GM21515 (cell line): ENCODE measurements around the gene PCDHGB3.
A peak's percentile ranks its signal among the peaks of the same experiment; 100 is the strongest.
"Not testable (repeated sequence)": the region's sequence is repeated elsewhere in the genome, so short reads cannot be mapped to it uniquely, and the experiment has no call there.

ENCODE experiments used
- ATAC-seq: cut with Tn5 transposase; IDR thresholded peaks from one replicate; pipeline ENCODE4 v1.9.1; 2021; ENCODE audit not compliant: unreplicated experiment

Gene PCDHGB3

DNA sequence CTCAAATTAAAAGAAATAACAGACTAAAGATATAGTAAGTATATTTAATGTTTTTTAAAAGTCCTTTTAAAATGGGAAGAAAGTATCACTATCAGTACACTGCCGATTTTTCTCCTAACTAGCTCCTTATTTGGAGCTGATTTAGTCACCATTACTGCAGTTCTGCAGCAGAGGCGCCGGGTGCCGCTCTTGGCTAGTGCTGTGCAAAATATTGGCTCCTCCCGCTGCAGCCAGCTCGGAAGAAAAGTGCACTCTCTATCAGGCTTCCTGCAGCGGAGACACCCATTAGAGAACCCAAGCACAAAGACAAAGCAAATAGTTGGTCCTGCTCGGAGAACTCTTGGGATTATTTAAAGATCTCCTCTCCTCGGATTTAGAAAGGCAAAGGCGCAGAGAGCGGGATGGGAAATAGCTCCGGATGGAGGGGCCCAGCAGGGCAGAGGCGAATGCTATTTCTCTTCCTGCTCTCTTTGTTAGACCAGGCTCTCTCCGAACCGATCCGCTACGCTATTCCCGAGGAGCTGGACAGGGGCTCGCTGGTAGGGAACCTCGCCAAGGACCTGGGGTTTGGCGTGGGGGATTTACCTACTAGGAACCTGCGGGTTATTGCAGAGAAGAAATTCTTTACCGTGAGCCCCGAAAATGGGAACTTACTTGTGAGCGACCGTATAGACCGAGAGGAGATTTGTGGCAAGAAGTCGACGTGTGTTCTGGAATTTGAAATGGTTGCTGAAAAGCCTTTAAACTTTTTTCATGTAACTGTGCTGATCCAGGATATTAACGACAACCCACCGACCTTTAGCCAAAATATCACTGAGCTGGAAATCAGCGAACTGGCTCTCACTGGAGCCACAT is at the start of gene PCDHGB3:
TSS of gene PCDHGB3 (plus strand) at position 249 of the 855 bp plus-strand sequence. CDS start at position 402, 153 bp downstream.
- ATAC-seq = peak; percentile 96

DNA sequence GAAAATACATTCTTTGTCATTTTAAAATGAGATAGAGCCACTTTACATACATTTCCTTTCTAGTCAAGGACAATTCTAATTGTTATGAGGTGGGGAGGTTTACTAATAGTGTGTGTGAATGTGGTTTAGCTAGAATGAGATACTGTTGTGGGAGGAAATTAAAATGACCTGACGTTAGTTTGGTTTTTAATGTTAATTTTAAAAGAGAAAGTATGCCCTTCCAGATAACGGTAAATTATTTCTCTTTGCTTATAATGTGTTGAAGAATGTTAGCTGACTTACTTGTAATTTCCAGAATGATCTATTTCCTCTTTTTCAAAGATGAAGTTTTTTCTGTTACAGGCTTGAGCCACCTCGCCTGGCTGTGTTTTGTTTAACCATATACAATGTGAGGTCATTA is 47.8 kb upstream of the PCDHGB3 start:
- ATAC-seq = no peak

DNA sequence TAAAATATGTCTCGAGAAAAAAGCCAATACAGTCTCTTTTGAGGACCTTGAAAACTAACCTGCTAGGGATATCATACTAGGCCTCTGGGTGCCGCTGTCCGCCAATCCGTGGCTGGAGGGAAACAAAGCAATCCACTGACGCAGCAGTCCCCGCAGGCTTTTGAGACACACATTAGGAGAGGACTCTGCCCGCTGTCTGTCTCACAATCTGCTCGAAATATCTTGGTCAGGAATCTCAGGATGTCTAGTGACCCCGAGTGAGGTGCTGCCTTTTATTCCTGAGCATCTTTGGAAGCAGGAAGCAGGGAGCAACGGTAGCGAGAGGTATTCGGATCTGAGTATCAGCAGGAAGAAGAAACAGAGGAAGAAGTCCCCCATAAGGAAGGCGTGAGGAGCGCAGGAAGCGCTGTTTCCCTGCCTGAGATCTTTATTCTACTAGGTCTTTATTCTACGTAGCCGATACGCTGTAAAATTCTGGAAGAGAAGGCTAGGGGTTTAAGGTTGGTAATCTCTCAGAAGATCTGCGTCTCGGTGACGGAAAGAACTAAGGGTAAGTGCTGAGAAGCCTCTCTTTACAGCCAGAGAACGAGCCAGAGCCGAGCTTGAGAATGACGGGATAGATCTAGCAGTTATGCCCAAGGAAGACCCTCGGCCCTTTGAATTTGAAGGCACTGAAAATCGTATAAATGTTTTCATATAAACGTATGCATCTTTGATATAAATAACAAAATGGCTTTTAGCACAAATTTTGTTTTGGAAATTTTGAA is 43.8 kb upstream of the PCDHGB3 start:
- ATAC-seq = peak; percentile 92

DNA sequence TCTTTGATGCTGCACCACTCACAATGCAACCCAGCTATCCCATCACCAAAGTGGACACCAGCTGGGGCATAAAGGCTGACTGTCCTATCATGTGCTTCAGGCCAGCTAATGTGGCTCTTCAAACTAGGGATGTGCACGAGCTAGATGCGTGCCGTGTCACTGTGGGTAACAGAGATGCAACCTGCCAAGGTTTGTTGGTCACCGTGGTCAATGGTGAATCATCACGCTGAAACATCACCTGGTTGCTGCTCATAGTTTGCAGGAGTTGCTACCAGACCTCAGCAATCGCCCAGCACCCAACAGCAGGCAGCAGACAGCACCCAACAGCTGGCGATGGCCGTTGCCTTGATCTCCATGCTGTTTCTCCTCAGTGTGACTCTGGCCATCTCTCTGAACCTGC is 41.8 kb upstream of the PCDHGB3 start:
- ATAC-seq = no peak

DNA sequence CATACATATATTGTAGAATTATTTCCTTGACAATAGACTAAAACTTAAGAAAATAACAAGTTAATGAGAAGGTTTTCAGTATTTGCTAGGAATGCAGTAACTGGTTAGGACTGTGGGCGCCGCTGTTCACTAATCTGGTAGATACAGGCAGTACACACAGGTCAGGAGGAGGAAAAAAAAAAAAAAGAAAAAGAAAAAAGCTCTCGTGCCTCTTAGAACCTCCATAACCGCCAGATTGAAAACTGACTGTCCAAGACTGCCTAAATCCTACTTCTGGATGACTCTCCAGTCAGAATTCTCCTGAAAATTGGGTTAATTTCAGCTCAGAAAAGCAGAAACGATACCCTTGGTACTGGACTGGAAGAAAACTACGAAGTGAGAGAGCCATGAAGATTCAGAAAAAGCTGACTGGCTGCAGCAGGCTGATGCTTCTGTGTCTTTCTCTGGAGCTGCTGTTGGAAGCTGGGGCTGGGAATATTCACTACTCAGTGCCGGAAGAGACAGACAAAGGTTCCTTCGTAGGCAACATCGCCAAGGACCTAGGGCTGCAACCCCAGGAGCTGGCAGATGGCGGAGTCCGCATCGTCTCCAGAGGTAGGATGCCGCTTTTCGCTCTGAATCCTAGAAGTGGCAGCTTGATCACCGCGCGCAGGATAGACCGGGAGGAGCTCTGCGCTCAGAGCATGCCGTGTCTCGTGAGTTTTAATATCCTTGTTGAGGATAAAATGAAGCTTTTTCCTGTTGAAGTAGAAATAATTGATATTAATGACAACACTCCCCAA is 39.6 kb upstream of the PCDHGB3 start, which contains the start of gene PCDHGA1:
TSS of gene PCDHGA1 (plus strand) at position 216 of the 782 bp plus-strand sequence.
- no peak for ATAC-seq

DNA sequence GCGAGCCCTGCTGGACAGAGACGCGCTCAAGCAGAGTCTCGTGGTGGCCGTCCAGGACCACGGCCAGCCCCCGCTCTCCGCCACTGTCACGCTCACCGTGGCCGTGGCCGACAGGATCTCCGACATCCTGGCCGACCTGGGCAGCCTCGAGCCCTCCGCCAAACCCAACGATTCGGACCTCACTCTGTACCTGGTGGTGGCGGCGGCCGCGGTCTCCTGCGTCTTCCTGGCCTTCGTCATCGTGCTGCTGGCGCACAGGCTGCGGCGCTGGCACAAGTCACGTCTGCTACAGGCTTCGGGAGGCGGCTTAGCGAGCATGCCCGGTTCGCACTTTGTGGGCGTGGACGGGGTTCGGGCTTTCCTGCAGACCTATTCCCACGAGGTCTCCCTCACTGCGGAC is 37.5 kb upstream of the PCDHGB3 start:
- ATAC-seq = not testable (repeated sequence)

DNA sequence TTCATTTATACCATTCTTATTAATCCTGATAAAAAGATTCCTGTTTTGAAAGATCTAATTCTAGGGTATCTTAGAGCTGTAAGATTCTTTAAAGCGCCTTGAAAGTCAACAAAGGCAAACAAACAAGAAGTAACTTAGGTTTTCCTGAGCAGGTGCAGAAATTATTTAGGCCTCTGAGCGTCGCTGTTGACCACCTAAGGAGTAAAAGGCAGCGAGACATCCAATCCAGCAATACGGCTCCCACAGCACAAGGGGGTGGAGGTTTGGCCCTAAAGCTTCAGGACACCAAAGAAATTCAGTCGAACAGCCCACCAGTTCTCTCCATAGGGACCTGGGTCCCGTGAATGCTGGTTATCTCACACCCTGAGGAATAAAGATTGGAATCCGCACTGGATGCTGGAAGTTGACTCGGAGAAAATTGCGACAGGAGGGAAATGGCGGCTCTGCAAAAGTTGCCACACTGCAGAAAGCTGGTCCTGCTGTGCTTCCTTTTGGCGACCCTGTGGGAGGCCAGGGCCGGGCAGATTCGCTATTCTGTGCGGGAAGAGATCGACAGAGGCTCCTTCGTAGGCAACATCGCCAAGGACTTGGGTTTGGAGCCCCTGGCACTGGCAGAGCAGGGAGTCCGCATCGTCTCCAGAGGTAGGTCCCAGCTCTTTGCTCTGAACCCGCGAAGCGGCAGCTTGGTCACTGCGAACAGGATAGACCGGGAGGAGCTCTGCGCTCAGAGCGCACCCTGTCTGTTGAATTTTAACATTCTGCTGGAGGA is 31.3 kb upstream of the PCDHGB3 start, which contains the start of gene PCDHGA2:
TSS of gene PCDHGA2 (plus strand) at position 223 of the 769 bp plus-strand sequence.
- no peak for ATAC-seq

DNA sequence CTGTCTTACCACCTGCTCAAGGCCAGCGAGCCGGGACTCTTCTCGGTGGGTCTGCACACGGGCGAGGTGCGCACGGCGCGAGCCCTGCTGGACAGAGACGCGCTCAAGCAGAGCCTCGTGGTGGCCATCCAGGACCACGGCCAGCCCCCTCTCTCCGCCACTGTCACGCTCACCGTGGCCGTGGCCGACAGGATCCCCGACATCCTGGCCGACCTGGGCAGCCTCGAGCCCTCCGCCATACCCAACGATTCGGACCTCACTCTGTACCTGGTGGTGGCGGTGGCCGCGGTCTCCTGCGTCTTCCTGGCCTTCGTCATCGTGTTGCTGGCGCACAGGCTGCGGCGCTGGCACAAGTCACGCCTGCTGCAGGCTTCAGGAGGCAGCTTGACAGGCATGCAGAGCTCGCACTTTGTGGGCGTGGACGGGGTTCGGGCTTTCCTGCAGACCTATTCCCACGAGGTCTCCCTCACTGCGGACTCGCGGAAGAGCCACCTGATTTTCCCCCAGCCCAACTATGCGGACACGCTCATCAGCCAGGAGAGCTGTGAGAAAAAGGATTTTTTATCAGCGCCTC is 29.2 kb upstream of the PCDHGB3 start:
- not testable (repeated sequence) for ATAC-seq

DNA sequence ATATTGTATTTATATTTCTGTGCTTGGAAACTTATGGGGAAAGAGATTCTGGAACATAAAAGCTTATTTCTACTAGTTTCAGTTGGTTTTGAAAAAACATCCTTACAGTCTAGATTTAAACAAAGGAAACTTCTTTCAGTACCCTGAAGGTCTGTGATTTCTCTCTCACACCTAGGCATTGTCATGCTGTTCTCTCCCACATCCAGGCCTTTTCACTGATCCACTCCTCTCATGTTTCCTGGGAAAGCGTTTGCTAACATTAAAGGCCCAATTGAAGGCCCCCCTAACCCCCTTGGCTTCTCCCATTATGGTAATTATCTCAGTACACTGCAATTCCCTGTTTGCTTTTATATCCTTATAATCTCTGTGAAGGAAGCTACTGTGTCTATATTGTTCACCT is 27.3 kb upstream of the PCDHGB3 start:
- ATAC-seq = no peak

DNA sequence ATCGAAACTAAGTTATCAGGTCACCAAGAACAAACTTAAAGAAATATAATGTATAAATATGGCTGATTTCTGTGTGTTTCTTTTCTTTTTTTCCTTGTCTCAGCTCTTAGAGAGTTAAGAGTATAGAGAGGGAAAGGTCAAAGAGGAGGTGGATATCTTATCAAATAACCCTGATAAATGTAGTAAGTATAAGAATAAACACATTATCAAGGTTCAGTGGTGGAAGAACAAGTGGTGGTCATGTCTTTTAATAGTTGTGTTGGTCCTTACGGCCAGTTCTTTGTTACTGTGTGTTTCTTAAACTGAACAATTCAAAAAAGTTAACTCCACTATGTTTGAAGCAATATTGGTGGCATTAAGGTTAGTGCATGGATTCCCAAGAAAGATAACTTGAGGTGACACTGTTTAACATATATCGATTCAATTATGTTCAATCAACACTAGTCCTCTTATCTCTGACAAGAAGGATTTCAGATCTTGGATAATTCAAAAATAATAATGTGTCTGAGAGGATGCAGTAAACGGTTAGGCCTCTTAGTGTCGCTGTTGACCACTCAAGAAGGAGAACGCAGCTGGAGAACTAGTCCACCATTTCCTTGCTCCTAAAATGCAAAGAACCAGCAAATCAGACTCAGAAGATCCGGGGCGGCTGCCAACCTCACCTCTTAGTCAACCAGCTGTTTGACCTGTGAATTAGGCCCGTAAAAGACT is 26.6 kb upstream of the PCDHGB3 start, which contains the start of gene PCDHGA3:
TSS of gene PCDHGA3 (plus strand) at position 588 of the 711 bp plus-strand sequence. CDS start 205 bp downstream, outside the sequence.
- no peak for ATAC-seq

DNA sequence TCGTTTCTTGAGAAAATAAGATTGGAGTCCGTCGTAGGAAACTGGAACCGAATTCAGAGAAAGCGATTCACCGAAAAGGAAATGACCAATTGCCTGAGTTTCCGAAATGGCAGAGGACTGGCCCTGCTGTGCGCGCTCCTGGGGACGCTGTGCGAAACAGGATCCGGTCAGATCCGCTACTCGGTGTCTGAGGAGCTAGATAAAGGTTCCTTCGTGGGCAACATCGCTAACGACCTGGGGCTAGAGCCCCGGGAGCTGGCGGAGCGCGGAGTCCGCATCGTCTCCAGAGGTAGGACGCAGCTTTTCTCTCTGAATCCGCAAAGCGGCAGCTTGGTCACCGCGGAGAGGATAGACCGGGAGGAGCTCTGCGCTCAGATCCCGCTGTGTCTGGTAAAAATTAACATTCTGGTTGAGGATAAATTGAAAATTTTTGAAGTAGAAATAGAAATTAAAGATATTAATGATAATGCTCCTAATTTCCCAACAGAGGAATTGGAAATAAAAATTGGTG is 26.0 kb upstream of the PCDHGB3 start:
- no peak for ATAC-seq

DNA sequence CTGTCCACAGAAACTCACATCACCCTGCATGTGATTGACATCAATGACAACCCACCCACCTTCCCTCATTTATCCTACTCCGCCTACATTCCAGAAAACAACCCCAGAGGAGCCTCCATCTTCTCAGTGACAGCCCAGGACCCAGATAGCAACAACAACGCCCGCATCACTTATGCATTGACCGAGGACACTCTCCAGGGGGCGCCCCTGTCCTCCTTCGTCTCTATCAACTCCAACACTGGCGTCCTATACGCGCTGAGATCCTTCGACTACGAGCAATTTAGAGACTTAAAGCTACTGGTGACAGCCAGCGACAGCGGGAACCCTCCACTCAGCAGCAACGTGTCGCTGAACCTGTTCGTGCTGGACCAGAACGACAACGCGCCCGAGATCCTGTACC is 24.7 kb upstream of the PCDHGB3 start:
- no peak for ATAC-seq

DNA sequence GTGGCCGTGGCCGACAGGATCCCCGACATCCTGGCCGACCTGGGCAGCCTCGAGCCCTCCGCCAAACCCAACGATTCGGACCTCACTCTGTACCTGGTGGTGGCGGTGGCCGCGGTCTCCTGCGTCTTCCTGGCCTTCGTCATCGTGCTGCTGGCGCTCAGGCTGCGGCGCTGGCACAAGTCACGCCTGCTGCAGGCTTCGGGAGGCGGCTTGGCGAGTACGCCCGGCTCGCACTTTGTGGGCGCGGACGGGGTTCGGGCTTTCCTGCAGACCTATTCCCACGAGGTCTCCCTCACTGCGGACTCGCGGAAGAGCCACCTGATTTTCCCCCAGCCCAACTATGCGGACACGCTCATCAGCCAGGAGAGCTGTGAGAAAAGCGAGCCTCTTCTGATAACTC is 24.0 kb upstream of the PCDHGB3 start:
- not testable (repeated sequence) for ATAC-seq

DNA sequence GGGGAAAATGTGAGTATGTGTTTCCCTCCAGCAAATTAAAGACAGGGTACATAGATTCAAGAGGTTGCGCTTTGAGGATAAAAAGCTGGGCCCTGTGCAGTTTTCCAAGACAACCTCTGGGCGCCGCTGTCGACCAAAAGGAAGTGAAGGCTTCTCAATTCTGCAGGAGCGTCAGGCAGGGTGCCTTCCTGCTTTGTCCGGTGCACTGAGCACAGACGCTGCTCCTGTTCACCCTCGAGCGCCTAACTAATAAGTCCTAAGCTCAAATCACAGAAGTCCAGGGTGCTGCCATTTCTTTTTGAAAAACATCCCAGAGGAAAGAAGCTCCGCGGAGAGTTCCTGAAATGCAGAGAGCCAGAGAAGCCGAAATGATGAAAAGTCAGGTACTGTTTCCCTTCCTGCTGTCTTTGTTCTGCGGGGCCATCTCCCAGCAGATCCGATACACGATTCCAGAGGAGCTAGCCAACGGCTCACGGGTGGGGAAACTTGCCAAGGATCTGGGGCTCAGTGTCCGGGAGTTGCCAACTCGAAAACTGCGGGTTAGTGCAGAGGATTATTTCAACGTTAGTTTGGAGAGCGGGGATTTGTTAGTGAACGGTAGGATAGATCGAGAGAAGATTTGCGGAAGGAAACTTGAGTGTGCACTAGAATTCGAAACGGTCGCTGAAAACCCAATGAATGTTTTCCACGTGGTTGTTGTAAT is 20.0 kb upstream of the PCDHGB3 start, which contains the start of gene PCDHGB1:
TSS of gene PCDHGB1 (plus strand) at position 183 of the 703 bp plus-strand sequence. CDS start at position 345, 162 bp downstream.
- ATAC-seq = no peak

DNA sequence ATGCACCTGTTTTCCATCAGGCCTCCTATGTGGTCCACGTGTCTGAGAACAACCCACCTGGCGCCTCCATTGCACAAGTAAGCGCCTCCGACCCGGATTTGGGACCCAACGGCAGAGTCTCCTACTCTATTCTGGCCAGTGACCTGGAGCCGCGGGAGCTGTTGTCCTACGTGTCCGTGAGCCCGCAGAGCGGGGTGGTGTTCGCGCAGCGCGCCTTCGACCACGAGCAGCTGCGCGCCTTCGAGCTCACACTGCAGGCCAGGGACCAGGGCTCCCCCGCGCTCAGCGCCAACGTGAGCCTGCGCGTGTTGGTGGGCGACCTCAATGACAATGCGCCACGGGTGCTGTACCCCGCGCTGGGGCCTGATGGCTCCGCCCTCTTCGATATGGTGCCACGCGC is 18.5 kb upstream of the PCDHGB3 start:
- ATAC-seq = no peak

DNA sequence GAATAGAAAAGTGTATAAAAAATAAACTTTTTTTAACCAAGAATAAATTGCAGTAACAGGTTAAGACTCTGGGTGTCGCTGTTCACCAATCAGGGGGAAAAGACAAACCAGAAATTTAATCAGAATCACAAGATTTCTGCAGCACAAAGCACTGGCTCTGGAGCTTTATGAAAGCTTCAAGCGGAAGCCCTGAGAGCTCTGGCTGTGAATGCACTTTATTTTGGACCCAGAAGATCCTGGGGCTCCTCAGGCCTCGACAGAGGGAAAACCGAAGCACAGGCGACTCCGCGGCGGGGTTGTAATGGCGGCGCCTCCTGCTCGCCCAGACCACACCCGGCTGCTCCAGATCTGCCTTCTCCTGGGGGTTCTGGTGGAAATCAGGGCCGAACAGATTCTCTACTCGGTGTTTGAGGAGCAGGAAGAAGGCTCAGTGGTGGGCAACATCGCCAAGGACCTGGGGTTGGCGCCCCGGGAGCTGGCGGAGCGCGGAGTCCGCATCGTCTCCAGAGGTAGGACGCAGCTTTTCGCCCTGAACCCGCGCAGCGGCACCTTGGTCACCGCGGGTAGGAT is 15.1 kb upstream of the PCDHGB3 start, which contains the start of gene PCDHGA4:
TSS of gene PCDHGA4 (plus strand) at position 122 of the 570 bp plus-strand sequence. CDS start at position 209, 87 bp downstream.
- ATAC-seq = no peak

DNA sequence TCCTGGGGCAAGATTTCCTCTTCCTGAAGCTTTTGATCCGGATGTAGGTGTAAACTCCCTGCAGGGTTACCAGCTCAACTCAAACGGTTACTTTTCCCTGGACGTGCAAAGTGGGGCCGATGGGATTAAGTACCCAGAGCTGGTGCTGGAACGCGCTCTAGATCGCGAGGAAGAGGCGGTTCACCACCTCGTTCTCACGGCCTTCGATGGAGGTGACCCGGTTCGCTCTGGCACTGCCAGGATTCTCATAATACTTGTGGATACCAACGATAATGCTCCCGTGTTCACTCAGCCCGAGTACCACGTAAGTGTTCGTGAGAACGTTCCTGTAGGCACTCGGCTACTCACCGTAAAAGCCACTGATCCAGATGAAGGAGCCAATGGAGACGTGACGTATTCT is 14.4 kb upstream of the PCDHGB3 start:
- ATAC-seq = no peak

DNA sequence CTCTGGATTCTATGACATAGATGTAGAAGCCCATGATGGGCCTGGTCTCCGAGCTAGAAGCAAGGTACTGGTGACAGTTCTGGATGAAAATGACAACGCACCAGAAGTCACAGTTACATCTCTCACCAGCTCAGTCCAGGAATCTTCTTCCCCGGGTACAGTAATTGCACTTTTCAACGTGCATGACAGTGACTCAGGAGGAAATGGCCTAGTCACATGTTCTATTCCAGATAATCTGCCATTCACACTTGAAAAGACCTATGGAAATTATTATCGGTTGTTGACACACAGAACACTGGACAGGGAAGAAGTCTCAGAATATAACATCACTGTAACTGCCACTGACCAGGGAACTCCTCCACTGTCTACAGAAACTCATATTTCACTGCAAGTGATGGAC is 13.9 kb upstream of the PCDHGB3 start:
- ATAC-seq = no peak
